ENCODE results near the gene ZSCAN25. TPM values are rescaled to one million over a fixed set of nuclear protein-coding genes. Genes with fewer than 3 reads are reported as not detected.

ZSCAN25 gene
- total RNA-seq, 3 donors from 2014 or later, result 11.9 to 20.0 (median 18.5) TPM

DNA sequence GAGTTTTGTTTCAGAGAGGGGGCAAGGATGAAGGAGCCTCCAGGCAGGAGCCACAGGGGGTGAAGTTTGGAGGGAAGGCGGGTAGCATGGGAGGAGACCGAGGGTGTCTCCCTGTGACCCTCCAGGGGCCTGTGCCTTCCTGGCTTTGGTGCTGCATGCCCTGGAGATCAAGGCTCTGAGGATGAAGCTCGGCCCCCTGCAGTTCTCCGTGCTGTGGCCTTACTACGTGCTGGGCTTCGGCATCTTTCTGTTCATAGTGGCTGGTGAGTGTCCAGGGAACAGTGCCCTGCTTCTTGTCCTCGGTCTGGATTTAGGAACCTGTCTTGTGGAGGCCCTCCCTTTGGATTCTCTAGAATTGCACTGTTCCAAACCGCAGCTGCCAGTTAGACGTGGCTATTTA lies 9.2 kb upstream of the ZSCAN25 start:
- H3K9me3 ChIP-seq, result no peaks in the 10 kb centered on the region
- H3K4me3 ChIP-seq, result no peak overlapping the region
- TF ChIP-seq, protein P1, sequence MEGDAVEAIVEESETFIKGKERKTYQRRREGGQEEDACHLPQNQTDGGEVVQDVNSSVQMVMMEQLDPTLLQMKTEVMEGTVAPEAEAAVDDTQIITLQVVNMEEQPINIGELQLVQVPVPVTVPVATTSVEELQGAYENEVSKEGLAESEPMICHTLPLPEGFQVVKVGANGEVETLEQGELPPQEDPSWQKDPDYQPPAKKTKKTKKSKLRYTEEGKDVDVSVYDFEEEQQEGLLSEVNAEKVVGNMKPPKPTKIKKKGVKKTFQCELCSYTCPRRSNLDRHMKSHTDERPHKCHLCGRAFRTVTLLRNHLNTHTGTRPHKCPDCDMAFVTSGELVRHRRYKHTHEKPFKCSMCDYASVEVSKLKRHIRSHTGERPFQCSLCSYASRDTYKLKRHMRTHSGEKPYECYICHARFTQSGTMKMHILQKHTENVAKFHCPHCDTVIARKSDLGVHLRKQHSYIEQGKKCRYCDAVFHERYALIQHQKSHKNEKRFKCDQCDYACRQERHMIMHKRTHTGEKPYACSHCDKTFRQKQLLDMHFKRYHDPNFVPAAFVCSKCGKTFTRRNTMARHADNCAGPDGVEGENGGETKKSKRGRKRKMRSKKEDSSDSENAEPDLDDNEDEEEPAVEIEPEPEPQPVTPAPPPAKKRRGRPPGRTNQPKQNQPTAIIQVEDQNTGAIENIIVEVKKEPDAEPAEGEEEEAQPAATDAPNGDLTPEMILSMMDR (IDR thresholded peaks at IDR 0.05), result no peak
- no peaks in the 10 kb centered on the region for H3K4me1 ChIP-seq (ENCODE audit: low read depth)
- DNase-seq (no peak), ATAC-seq (no peak)
- no peaks in the 10 kb centered on the region for H3K36me3 ChIP-seq (ENCODE audit: low read depth)
- intact Hi-C loops (cut with DNase I, micrococcal nuclease), result no loop called here

DNA sequence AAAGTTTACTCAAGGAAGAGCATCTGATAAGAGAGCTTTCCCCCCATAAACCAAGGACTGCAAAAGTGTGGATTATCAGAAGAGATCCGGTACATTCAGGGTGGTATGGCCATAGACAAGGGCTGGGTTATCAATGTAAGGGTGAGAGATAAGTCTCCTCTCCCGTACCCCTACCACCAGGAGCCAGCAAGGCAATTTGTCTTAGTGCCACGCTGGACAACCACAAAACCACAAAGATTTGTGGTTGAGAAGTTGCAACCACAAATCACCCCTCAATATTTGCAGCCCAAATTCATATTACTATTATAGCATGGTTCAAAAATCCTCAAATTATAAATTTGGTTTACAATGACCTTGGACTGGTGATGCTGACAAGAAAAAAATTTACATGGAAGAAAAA lies 2.3 kb upstream of the ZSCAN25 start:
- TF ChIP-seq, protein P1 (IDR thresholded peaks at IDR 0.05), result no peak
- no peak for ATAC-seq
- no peaks in the 10 kb centered on the region for H3K9me3 ChIP-seq
- intact Hi-C loops (cut with DNase I, micrococcal nuclease), result no loop called here
- no peaks in the 10 kb centered on the region for H3K36me3 ChIP-seq (ENCODE audit: low read depth)
- no peak for DNase-seq
- no peak overlapping the region for H3K4me3 ChIP-seq
- peaks cover 7% of the 10 kb centered on the region for H3K4me1 ChIP-seq (ENCODE audit: low read depth)

DNA sequence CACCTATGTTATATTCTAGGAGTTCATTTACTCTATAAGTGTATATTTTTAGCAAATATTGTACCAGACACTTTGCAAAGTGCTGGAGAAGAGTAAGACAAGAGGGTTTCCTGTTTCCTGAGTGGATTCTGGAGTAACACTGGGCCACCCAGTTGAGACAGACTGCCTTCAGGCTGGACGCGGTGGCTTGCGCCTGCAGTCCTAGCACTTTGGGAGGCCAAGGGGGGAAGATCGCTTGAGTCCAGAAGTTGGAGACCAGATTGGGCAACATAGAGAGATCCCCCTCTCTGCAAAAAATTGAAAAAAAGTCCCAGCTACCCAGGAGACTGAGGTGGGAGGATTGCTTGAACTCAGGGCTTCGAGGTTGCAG lies 772 bp upstream of the ZSCAN25 start:
- Histone ChIP-seq H3K4me3 (no peak overlapping the region), H3K4me1 (ENCODE audit: low read depth) (peaks cover 7% of the 10 kb centered on the region), H3K36me3 (ENCODE audit: low read depth) (no peaks in the 10 kb centered on the region), H3K9me3 (no peaks in the 10 kb centered on the region)
- DNase-seq (no peak), ATAC-seq (no peak)
- TF ChIP-seq, protein P1 (IDR thresholded peaks at IDR 0.05), result no peak
- intact Hi-C loops (cut with DNase I, micrococcal nuclease), result no loop called here

DNA sequence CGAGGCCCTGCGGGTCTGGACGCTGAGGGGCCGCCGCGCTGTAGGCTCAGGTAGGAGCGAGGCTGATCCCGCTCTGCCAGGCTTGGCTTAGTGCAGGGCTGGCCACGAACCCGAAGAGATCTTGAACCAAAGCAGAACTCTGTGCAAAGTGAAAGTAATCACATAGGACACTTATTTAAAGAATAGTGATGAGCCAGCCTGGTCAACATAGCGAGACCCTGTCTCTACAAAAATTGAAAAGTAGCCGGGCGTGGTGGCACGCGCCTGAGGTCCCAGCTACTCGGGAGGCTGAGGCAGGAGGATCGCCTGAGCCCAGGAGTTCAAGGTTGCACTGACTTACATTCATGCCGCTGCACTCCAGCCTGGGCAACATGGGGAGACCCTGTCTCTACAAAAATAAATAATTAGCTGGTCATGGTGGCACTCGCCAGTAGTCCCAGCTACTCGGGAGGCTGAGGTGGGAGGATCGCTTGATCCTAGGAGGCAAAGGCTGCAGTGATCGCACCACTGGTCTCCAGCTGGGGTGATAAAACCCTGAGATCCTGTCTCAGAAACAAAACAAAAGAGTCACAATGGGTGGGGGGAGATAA lies 541 bp downstream of the ZSCAN25 start:
- peaks cover 7% of the 10 kb centered on the region for H3K4me1 ChIP-seq (ENCODE audit: low read depth)
- peak overlapping the region; percentile 93 for H3K4me3 ChIP-seq
- no peaks in the 10 kb centered on the region for H3K9me3 ChIP-seq
- H3K36me3 ChIP-seq (ENCODE audit: low read depth), result no peaks in the 10 kb centered on the region
- ATAC-seq (no peak), DNase-seq (no peak)
- intact Hi-C loops (cut with DNase I, micrococcal nuclease), result no loop called here
- TF ChIP-seq, protein P1 (IDR thresholded peaks at IDR 0.05), result no peak

DNA sequence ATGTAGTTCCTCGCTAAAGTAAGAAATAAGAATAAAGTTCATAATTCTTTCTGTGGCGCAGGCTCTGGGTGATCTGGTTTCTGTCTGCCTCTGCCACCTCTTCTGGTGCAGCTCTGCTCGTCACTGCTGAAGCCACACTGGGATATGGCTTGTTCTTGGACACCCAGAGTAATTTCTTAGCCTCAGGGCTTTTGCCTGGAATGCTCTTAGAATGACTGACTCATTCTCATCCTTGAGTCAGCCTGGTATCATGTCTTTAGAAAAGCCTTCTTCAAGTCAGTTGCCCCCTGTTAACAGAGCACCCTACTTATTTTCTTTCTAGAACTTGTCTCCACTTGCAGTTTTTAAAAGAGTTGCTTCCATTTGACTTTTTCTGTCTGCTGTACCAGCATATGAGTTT lies 2.0 kb downstream of the ZSCAN25 start:
- Histone ChIP-seq H3K4me3 (no peak overlapping the region), H3K36me3 (ENCODE audit: low read depth) (no peaks in the 10 kb centered on the region), H3K9me3 (no peaks in the 10 kb centered on the region), H3K4me1 (ENCODE audit: low read depth) (peaks cover 7% of the 10 kb centered on the region)
- ATAC-seq (no peak), DNase-seq (no peak)
- TF ChIP-seq, protein P1 (IDR thresholded peaks at IDR 0.05), result no peak
- intact Hi-C loops (cut with DNase I, micrococcal nuclease), result no loop called here

Measured in mucosa of descending colon (tissue), 3 donors.